NAMALWA (cell line): Measurements from ENCODE around the gene COG1.

Experiments
- DNase-seq: peaks from one replicate; pipeline ENCODE4 v3.0.0-alpha.2; 2015; ENCODE audit warnings: low spot score

COG1 gene

GRCh38 chr17:73198930-73199260 lies 6.0 kb downstream of the COG1 start:
- no peak for DNase-seq

DNA sequence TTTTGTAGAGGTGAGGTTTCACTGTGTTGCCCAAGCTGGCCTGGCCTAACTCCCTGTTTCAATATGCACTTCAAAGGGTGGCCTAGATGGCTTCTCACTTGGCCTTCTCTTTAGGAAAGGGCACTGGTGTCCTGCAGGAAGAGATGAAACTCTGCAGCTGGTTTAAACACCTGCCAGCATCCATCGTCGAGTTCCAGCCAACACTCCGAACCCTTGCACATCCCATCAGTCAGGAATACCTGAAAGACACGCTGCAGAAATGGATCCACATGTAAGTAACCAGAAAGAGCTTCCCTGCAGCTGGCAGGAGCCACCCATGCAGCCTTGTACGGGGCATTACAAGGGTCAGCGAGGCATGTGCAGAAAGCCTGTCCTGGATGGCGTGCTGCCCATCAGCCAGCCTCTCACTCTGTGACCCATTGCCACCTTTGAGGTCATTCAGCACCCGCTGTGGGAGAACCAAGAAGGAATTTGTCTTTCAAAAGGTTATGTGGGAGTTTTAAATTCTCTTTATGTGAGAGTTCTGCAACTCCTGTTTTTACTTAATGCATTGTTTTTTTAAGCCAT lies 7.0 kb downstream of the COG1 start:
- no peak for DNase-seq

- no peak for DNase-seq
These were observed 7.6 kb downstream of the COG1 start for GRCh38 chr17:73200476-73200875.

DNA sequence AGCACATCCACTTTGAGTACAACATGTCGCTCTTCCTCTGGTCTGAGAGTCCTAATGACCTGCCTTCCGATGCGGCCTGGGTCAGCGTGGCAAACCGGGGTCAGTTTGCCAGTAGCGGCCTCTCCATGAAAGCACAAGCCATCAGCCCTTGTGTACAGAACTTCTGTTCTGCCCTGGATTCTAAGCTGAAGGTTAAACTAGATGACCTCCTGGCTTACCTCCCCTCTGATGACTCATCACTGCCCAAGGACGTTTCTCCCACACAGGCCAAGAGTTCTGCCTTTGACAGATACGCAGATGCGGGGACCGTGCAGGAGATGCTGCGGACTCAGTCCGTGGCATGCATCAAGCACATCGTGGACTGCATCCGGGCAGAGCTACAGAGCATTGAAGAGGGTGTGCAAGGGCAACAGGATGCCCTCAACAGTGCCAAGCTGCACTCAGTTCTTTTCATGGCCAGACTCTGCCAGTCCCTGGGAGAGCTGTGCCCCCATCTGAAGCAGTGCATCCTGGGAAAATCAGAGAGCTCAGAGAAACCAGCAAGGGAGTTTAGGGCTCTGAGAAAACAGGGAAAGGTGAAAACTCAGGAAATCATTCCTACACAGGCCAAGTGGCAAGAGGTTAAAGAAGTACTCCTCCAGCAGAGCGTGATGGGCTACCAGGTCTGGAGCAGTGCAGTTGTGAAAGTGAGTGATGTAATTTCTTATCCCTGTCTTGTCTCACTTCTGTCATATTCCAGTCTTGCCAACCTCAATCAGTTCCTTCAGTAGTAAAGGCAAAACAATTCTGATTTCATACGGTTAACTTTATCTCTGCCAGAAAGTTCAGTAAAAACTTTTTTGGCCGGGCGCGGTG lies 8.6 kb downstream of the COG1 start:
- DNase-seq: no peak

DNA sequence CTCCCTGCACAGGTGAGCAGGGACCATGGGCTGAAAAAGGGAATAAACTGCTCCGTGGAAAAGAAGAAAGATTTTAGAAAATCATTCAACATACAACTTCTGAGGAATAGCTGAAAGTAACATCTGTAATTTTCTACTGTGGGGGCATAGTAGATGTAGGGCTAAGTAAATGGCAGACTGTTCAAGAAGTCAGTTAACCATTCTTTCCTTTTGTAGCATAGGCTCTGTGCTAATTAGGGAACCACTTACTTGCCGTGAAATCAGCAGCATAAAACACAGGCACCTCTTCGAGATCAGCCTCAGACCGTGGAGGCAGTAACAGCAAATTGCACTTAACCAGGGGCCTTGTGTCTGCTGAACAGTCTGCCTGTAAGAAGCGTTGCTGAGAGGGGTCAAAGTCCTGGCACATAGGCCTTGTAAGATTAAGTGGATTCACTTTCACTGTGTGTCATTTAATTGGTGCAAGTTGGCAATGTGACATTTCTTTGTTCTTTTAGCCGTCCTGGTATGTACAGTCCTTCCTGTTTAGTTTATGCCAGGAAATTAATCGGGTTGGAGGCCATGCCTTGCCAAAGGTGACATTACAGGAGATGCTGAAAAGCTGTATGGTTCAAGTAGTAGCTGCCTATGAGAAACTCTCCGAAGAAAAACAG lies 10.4 kb downstream of the COG1 start:
- no peak for DNase-seq

DNA sequence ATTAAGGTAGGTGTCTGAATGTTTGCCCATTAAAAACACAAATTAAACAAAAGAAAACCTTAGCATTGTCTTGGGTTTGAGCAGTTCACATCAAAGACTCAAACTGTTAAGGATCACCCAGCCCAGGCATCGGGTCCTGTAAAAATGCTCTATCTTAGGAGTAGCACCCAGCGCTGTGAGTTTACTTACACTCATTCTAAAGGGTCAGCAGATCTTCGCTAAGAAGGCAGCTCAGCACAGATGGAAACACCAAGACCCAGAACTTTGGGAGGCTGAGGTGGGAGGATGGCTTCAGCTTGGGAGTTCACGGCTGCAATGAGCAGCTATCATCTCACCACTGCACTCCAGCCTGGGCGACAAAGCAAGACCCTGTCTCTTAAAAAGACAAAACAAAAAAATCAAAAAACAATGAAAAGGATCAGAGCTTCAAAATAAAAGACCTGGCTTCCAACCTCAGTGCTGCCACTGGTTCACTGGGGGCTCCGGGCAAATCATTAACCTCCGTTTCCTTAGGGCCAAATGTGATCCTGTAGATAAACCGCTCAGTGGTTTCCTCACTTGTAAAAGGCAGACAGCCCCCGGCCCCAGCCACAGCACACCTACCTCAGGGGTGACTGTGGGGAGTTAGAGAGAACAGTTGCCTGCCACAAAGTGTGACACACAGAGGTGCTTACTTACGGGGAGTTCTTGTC lies 11.1 kb downstream of the COG1 start:
- DNase-seq: no peak

GRCh38 chr17:73205459-73205961 lies 12.7 kb downstream of the COG1 start:
- DNase-seq: no peak

DNA sequence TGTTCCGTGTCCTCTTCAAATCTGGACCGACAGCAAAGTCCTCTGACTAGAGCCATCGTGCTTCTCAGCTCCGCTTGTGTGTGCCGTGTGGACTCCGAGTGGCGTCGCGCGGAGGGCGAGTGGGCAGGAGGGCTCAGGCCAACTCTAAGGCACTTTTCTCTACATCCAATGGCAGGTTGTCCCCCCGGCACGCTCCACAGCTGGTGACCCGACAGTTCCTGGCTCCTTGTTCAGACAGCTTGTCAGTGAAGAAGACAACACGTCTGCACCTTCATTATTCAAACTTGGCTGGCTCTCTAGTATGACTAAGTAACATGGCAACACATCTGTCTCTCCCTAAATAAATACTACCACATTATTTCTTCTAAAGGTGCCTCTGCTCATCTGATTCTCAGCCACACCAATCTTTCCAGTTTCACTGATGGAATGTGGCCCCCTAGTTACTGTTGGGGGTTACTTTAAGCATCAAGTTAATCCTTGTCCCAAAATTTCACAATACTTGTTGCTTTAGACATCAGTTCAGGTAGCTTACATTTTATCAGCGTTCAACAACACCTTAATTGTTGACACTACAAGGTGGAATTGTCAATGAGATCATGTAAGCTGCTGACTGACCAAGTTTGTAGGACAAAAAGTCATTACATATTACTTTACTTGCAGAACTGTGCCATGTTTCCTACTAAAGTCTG lies 15.4 kb downstream of the COG1 start:
- no peak for DNase-seq

GRCh38 chr17:73209436-73209835 lies 16.6 kb downstream of the COG1 start:
- DNase-seq: no peak

DNA sequence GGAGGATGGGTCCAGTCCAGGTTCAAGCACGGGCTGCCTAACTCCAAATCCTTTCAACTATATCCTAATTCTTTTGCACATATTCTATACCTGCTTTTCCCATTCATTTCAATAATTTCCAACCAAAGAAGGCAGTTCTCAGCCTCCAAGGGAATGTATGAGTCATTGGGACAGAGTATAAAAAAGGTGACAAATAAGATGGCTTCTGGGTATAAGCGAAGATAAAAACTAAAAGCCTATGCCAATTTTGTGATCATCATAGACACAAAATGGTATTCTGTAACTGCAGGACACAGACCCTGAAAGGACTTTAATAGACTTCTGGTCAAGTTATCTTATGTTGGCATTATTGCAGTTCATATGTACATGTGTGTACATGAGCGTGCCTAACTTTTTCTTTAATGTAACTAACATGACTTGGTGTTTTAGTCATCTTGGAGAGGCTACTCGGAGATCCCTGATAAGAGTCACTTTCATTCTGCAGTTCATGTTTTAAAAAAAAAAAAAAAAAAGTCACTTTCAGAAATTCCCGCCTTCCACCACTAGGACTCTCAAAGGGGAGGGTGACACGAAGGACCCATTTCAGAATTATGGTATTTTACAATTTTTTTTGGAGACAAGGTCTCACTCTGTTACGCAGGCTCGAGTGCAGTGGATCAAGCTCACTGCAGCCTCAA lies 17.3 kb downstream of the COG1 start:
- peak; percentile 44 for DNase-seq

- no peak for DNase-seq
These were observed 18.9 kb downstream of the COG1 start for GRCh38 chr17:73211745-73212144.

DNA sequence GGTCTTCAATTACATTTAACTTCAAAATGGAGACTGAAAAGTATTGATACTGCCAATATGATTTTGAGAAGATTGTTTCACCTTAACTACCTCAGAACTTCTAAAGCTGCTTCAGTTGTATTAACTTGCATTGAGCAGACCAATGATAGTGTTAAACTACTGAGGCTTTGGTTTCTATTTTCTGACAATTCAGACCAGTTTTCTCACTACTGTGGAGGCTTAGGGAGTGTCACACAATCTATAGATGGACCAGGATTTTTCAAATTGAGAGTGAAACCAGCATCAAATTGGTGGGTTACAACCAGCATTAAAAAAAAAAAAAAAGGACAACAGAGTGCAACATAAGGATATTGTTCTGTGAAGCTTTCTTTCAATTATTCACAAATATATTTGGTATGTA lies 21.2 kb downstream of the COG1 start:
- no peak for DNase-seq

GRCh38 chr17:73214851-73215250 lies 22.0 kb downstream of the COG1 start:
- DNase-seq: no peak

DNA sequence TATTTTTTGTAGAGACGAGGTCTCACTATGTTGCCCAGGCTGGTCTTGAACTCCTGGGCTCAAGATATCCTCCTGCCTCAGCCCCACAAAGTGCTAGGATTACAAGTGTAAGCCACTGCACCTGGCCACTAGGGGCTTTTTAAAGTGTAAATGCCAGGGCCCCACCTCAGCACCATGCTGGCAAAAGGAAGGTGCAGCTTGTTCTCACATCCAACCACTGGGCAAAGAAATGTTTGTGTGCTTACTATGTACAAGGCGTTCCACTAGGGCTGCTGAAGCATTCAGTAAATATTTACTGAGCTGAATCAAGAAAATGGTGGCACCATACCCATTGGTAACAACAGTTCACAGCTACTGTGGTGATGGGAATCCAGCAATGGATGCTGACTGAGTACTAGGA lies 22.6 kb downstream of the COG1 start:
- no peak for DNase-seq

DNA sequence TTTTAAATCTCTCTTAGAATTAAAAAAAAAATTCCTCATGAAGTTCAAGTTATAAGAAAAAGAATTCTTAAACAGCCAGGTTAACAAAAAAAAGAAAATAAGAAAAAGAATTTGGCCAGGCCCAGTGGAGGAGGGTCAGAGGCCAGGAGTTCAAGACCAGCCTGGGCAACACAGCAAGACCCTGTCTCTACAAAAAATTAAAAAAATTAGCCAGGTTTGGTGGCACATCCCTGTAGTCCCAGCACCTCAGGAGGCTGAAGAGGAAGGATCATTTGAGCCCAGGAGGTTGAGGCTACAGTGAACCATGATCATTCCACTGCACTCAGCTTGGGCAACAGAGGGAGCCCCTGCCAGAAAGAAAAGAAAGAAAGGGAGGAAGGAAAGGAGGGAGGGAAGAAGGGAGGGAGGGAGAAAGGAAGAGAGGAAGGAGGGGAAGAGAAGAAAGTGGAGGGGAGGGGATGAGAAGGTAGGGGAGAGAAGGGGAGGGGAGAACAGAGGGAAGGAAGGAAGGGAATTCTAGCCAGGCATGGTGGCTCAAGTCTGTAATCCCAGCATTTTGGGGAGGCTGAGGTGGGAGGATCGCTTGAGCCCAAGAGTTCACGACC lies 30.9 kb downstream of the COG1 start:
- DNase-seq: no peak

DNA sequence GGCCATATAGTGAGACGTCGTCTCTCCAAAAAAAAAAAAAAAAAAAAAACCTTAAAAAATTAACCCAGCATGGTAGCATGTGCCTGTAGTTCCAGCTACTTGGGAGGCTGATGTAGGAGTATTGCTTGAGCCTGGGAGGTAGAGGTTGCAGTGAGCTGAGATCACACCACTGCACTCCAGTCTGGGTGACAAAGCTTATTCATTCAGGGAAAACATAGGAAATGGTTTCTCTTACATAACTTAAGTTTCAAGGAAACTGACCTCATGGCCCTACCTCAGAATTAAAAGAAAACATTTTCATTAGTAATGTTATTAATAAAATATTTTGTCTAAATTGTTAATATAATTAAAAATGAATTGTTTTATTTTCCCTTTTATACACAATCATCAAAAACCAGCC lies 31.4 kb downstream of the COG1 start:
- DNase-seq: no peak

DNA sequence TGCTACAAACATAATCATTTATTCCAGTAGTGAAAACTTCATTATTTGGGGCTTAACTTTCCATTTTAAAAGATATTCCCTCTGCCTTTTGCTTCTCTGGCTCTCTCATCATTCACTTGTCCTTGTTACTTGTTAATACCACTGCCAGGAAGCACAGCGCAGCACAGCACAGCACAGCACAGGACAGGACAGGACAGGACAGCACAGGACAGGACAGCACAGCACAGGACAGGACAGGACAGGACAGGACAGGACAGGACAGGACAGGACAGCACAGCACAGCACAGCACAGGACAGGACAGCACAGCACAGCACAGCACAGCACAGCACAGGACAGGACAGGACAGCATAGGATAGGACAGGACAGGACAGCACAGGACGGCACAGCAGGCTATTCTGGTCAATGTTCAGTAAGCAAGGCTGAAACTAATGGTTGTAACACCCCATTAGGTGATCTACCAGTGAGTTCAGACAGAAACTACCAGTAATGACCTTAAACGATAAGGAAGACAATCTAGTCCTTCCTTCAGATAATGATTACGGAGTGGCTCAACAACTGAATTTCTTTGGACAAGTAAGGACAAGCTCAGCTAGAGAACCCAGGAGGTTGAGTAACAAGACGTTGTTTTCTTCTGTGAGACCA lies 31.9 kb downstream of the COG1 start:
- no peak for DNase-seq

DNA sequence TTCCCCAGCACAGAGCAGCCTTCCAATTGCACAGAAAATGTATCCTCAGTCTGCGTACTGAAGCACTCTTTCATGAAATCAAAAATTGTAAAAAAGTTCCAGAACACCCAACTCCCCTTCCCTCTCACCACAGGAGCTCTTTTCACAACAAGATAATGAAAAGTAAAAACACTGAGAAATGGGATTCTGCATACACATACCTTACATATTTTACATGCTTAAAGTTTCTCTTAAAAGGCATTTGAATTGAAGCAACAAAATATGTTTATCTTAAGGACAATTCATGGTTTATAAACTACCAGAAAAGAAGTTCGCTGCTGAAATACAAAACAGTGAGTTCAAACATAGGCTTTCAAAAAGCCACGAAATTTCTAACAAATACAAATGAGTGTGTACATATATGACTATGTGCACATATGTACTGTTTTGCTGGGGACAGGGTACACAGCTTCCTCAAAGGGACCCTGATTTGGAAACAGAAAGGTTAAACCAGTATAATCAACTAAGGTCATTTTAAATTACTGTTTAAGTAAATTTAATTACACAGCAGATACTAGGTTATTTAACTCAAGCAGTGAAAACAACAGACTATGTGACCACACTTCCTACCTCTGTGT lies 33.8 kb downstream of the COG1 start:
- no peak for DNase-seq

- DNase-seq: no peak
These were observed 34.5 kb downstream of the COG1 start for GRCh38 chr17:73227379-73227778.

DNA sequence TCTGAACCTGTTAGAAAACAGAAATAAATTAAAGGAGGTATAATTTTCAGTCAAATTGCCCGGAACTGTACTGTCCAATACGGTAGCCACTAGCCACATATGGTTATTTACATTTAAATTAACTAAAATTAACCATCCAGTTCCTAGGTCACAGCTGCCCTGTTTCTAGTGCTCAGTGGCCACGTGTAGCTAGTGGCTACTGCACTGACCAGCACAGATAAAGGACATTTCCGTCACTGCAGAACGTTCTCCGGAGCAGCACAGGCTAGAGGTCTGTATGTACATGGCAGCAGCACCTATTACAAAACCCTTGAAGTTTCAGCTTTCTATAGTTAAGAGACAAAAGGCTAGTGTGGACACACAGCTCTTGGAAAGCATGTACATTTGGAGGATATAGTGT lies 35.1 kb downstream of the COG1 start:
- DNase-seq: no peak
